ENCODE measurements around the gene CD2BP2.

DNA sequence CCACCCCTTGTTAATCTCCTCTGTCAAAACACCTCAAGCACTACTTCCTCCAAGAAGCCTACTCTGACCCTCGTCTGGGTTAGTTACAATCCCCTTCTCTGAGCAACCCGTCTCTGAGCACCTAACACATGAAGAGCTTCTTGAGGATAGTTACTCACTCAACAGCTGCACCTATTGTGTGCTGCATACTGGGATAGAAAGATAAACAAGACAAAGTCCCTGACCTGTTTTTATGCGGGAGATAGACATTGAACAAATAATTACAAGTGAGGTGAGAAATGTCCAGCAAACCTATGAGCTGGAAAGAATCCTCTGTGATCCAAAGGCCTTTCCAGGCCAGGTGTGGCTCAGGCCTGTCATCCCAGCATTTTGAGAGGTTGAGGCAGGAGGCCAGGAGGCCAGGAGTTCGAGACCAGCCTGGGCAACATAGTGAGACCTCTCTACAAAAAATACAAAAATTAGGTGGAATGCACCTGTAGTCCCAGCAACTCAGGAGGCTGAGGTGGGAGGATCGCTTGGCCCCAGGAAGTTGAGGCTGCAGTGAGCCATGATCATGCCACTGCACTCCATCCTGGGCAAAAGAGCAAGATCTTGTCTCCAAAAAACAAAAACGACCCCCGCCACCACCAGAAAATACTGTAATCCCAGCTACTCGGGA, 46.8 kb upstream of the CD2BP2 start:
- TF ChIP-seq, protein P1, sequence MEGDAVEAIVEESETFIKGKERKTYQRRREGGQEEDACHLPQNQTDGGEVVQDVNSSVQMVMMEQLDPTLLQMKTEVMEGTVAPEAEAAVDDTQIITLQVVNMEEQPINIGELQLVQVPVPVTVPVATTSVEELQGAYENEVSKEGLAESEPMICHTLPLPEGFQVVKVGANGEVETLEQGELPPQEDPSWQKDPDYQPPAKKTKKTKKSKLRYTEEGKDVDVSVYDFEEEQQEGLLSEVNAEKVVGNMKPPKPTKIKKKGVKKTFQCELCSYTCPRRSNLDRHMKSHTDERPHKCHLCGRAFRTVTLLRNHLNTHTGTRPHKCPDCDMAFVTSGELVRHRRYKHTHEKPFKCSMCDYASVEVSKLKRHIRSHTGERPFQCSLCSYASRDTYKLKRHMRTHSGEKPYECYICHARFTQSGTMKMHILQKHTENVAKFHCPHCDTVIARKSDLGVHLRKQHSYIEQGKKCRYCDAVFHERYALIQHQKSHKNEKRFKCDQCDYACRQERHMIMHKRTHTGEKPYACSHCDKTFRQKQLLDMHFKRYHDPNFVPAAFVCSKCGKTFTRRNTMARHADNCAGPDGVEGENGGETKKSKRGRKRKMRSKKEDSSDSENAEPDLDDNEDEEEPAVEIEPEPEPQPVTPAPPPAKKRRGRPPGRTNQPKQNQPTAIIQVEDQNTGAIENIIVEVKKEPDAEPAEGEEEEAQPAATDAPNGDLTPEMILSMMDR (IDR thresholded peaks at IDR 0.05; ENCODE audit: low read depth, low read length, missing input control): no peak
- TF ChIP-seq, protein P2, sequence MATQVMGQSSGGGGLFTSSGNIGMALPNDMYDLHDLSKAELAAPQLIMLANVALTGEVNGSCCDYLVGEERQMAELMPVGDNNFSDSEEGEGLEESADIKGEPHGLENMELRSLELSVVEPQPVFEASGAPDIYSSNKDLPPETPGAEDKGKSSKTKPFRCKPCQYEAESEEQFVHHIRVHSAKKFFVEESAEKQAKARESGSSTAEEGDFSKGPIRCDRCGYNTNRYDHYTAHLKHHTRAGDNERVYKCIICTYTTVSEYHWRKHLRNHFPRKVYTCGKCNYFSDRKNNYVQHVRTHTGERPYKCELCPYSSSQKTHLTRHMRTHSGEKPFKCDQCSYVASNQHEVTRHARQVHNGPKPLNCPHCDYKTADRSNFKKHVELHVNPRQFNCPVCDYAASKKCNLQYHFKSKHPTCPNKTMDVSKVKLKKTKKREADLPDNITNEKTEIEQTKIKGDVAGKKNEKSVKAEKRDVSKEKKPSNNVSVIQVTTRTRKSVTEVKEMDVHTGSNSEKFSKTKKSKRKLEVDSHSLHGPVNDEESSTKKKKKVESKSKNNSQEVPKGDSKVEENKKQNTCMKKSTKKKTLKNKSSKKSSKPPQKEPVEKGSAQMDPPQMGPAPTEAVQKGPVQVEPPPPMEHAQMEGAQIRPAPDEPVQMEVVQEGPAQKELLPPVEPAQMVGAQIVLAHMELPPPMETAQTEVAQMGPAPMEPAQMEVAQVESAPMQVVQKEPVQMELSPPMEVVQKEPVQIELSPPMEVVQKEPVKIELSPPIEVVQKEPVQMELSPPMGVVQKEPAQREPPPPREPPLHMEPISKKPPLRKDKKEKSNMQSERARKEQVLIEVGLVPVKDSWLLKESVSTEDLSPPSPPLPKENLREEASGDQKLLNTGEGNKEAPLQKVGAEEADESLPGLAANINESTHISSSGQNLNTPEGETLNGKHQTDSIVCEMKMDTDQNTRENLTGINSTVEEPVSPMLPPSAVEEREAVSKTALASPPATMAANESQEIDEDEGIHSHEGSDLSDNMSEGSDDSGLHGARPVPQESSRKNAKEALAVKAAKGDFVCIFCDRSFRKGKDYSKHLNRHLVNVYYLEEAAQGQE (IDR thresholded peaks at IDR 0.05): peak; percentile 42
- TF ChIP-seq YY1 (IDR thresholded peaks at IDR 0.05): peak; percentile 56
- TF ChIP-seq MAX (IDR thresholded peaks at IDR 0.05): peak; percentile 34
- peak in 1 of 2 donors; percentile 21 for TF ChIP-seq RAD21 (IDR thresholded peaks at IDR 0.05)
- TF ChIP-seq HNF4A (conservative IDR thresholded peaks at IDR 0.05): peak; percentile 82 to 91
- TF ChIP-seq TAF1 (conservative IDR thresholded peaks at IDR 0.05): no peak
- TF ChIP-seq EGR1 (IDR thresholded peaks at IDR 0.05; ENCODE audit: low read depth in 2 of 2): no peak
- TF ChIP-seq RXRA (IDR thresholded peaks at IDR 0.05): peak; percentile 56 to 78
- peak; percentile 89 for TF ChIP-seq FOXA1 (IDR thresholded peaks at IDR 0.05)
- TF ChIP-seq NR2F2 (IDR thresholded peaks at IDR 0.05): no peak
- TF ChIP-seq GABPA (IDR thresholded peaks at IDR 0.05 in 1 of 2, conservative IDR thresholded peaks at IDR 0.05 in 1 of 2): no peak
- TF ChIP-seq ZBTB33 (IDR thresholded peaks at IDR 0.05): peak; percentile 65
- TF ChIP-seq SP1 (IDR thresholded peaks at IDR 0.05): peak; percentile 94

Measured in liver (tissue), 3 donors.